ENCODE data around the gene LCLAT1.

- TF ChIP-seq POLR2A (IDR thresholded peaks at IDR 0.05; ENCODE audit: low read length) (no peak), GATA1 (IDR thresholded peaks at IDR 0.05; ENCODE audit: low read depth, low read length) (no peak)
These were observed 223.4 kb downstream of the LCLAT1 start for GRCh38 chr2:30670453-30670852.

Measured in erythroblast (primary cell).